SK-N-SH treated with all-trans-retinoic acid at 6 μM for 48 hours (cell line): ENCODE results near the gene PCF11.
"Not testable (repeated sequence)": the region's sequence is repeated elsewhere in the genome, so short reads cannot be mapped to it uniquely, and the experiment has no call there.

ENCODE experiments used
- ATAC-seq: fragments of 200-7000 bp; cut with Tn5 transposase; 3 replicates; pipeline ENCODE4 v1.9.1; 2020; ENCODE audit warnings: mild to moderate bottlenecking, moderate library complexity
- ARNTL ChIP-seq: fragments of 450-650 bp; formaldehyde crosslinking; IDR thresholded peaks from 2 replicates; pipeline ENCODE4 v1.5.0; 2020; ENCODE audit warnings: low read depth, mild to moderate bottlenecking, moderate library complexity, borderline replicate concordance
- BACH2 ChIP-seq: fragments of 250-450 bp; sonication (Bioruptor Pico); IDR thresholded peaks from 2 replicates; pipeline ENCODE4 v1.9.0; 2021; ENCODE audit warnings: mild to moderate bottlenecking, borderline replicate concordance
- CSDC2 ChIP-seq: fragments of 250-450 bp; sonication (Bioruptor Pico); IDR thresholded peaks from 2 replicates; pipeline ENCODE4 v1.5.0; 2020; ENCODE audit warnings: mild to moderate bottlenecking, moderate library complexity
- ESRRG ChIP-seq: fragments of 250-450 bp; sonication (Bioruptor Pico); IDR thresholded peaks from 2 replicates; pipeline ENCODE4 v1.6.1; 2021; ENCODE audit warnings: mild to moderate bottlenecking
- GLIS3 ChIP-seq: fragments of 250-450 bp; sonication (Bioruptor Pico); IDR thresholded peaks from 2 replicates; pipeline ENCODE4 v1.5.0; 2020; ENCODE audit warnings: mild to moderate bottlenecking, moderate library complexity
- ISL1 ChIP-seq: fragments of 250-450 bp; sonication (Bioruptor Pico); IDR thresholded peaks from 2 replicates; pipeline ENCODE4 v2.1.2; 2022; ENCODE audit warnings: mild to moderate bottlenecking, moderate library complexity
- OSR1 ChIP-seq: fragments of 250-450 bp; sonication (Bioruptor Pico); IDR thresholded peaks from 2 replicates; pipeline ENCODE4 v1.8.0; 2022; ENCODE audit warnings: moderate library complexity, mild to moderate bottlenecking, inconsistent platforms
- PPARA ChIP-seq: fragments of 250-450 bp; sonication (Bioruptor Pico); IDR thresholded peaks from 2 replicates; pipeline ENCODE4 v1.5.0; 2020; ENCODE audit warnings: mild to moderate bottlenecking, borderline replicate concordance
- RARB ChIP-seq: fragments of 250-450 bp; sonication (Bioruptor Pico); IDR thresholded peaks from 2 replicates; pipeline ENCODE4 v1.8.0; 2021; ENCODE audit warnings: mild to moderate bottlenecking, moderate library complexity
- SNAI2 ChIP-seq: fragments of 250-450 bp; sonication (Bioruptor Pico); IDR thresholded peaks from 2 replicates; pipeline ENCODE4 v1.5.0; 2020; ENCODE audit warnings: mild to moderate bottlenecking, moderate library complexity
- TCF4 ChIP-seq: fragments of 250-450 bp; sonication (Bioruptor Pico); IDR thresholded peaks from 2 replicates; pipeline ENCODE4 v1.8.0; 2021; ENCODE audit warnings: mild to moderate bottlenecking, moderate library complexity, borderline replicate concordance
- TOX ChIP-seq: fragments of 250-450 bp; sonication (Bioruptor Pico); IDR thresholded peaks from 2 replicates; pipeline ENCODE4 v1.8.0; 2021; ENCODE audit warnings: mild to moderate bottlenecking, moderate library complexity, borderline replicate concordance
- ZC3H10 ChIP-seq: fragments of 250-450 bp; sonication (Bioruptor Pico); IDR thresholded peaks from 2 replicates; pipeline ENCODE4 v1.5.1; 2021; ENCODE audit warnings: mild to moderate bottlenecking, moderate library complexity
- ZFP3 ChIP-seq: fragments of 250-450 bp; sonication (Bioruptor Pico); IDR thresholded peaks from 2 replicates; pipeline ENCODE4 v1.5.0; 2020; ENCODE audit warnings: mild to moderate bottlenecking, moderate library complexity
- ZFP30 ChIP-seq: fragments of 450-650 bp; formaldehyde crosslinking; IDR thresholded peaks from 2 replicates; pipeline ENCODE4 v1.5.0; 2022; ENCODE audit warnings: mild to moderate bottlenecking, moderate library complexity
- ZNF565 ChIP-seq: fragments of 450-650 bp; formaldehyde crosslinking; conservative IDR thresholded peaks from 2 replicates; pipeline ENCODE4 v1.5.0; 2020; ENCODE audit warnings: low read depth, mild to moderate bottlenecking, moderate library complexity
- ZNF8 ChIP-seq: fragments of 450-650 bp; formaldehyde crosslinking; IDR thresholded peaks from 2 replicates; pipeline ENCODE4 v1.5.0; 2020; ENCODE audit warnings: mild to moderate bottlenecking, moderate library complexity
- TF ChIP-seq, protein P1 (sequence below): fragments of 250-450 bp; sonication (Bioruptor Pico); IDR thresholded peaks from 2 replicates; pipeline ENCODE4 v1.8.0; 2021; ENCODE audit warnings: low read depth, mild to moderate bottlenecking, moderate library complexity, borderline replicate concordance
- TF ChIP-seq, protein P2 (sequence below): fragments of 250-450 bp; sonication (Bioruptor Pico); IDR thresholded peaks from 2 replicates; pipeline ENCODE4 v1.5.1; 2021; ENCODE audit warnings: mild to moderate bottlenecking, moderate library complexity
- TF ChIP-seq, protein P3 (sequence below): fragments of 250-450 bp; sonication (Bioruptor Pico); IDR thresholded peaks from 2 replicates; pipeline ENCODE4 v1.5.1; 2020; ENCODE audit warnings: low read depth, mild to moderate bottlenecking, moderate library complexity
- TF ChIP-seq, protein P4 (sequence below): fragments of 250-450 bp; sonication (Bioruptor Pico); IDR thresholded peaks from 2 replicates; pipeline ENCODE4 v1.8.0; 2020; ENCODE audit warnings: mild to moderate bottlenecking, moderate library complexity, borderline replicate concordance
- TF ChIP-seq, protein P5 (sequence below): fragments of 250-450 bp; sonication (Bioruptor Pico); IDR thresholded peaks from 2 replicates; pipeline ENCODE4 v1.5.0; 2020; ENCODE audit warnings: mild to moderate bottlenecking, moderate library complexity

Gene PCF11

DNA sequence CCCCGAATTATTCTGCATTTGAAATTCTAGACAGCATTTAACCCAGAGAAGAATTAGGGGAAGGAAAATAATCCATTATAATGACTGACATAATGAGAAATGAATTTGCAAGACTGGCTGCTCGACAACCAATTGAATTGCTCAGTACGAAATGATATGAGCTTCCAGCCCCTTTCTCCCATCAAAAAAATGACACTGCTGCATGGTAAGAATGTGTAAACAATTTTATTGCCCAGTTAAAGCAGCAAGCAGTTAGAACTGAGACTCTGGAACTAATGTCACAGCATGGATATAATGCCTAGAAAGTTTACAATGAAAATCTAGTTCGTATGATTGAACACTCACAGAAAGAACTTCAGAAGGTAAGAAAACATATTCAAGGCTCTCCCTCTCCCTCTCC is 24.7 kb upstream of the PCF11 start:
- ATAC-seq: no peak
- TF ChIP-seq ZFP30 (CRISPR knock-in tag): no peak
- TF ChIP-seq ZNF565 (CRISPR knock-in tag): no peak
- no peak for TF ChIP-seq PPARA (CRISPR knock-in tag)
- no peak for TF ChIP-seq GLIS3 (CRISPR knock-in tag)
- TF ChIP-seq CSDC2 (CRISPR knock-in tag): no peak
- TF ChIP-seq ZFP3 (CRISPR knock-in tag): no peak
- no peak for TF ChIP-seq ISL1

DNA sequence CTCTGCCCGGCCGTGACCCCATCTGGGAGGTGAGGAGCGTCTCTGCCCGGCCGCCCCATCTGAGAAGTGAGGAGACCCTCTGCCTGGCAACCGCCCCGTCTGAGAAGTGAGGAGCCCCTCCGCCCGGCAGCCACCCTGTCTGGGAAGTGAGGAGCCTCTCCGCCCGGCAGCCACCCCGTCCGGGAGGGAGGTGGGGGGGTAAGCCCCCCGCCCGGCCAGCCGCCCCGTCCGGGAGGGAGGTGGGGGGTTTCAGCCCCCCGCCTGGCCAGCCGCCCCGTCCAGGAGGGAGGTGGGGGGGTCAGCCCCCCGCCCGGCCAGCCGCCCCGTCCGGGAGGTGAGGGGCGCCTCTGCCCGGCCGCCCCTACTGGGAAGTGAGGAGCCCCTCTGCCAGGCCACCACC is 23.7 kb upstream of the PCF11 start:
- ATAC-seq: not testable (repeated sequence)

DNA sequence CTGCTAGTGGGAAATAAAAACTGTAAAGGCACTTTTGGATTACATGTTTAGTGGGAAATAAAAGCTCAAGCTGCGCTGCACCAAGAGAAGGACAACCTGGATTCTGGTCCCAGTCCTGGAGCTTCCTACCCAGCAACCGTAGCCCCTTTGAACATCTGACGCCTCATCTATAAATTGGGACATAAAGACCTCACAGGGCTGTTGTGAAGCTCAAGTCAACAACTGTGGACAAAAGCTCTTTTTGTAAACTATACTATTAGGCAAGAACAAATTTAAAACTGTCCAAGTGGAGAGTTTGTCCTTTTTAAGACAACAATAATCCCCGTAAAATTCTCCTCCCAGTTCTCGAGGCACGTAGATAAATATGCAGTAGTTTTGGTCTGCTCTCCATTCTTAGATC is 17.6 kb upstream of the PCF11 start:
- no peak for TF ChIP-seq ESRRG (CRISPR knock-in tag)
- TF ChIP-seq OSR1: no peak
- no peak for TF ChIP-seq PPARA (CRISPR knock-in tag)
- no peak for TF ChIP-seq ZNF8 (CRISPR knock-in tag)
- TF ChIP-seq CSDC2 (CRISPR knock-in tag): no peak
- TF ChIP-seq, protein P1, sequence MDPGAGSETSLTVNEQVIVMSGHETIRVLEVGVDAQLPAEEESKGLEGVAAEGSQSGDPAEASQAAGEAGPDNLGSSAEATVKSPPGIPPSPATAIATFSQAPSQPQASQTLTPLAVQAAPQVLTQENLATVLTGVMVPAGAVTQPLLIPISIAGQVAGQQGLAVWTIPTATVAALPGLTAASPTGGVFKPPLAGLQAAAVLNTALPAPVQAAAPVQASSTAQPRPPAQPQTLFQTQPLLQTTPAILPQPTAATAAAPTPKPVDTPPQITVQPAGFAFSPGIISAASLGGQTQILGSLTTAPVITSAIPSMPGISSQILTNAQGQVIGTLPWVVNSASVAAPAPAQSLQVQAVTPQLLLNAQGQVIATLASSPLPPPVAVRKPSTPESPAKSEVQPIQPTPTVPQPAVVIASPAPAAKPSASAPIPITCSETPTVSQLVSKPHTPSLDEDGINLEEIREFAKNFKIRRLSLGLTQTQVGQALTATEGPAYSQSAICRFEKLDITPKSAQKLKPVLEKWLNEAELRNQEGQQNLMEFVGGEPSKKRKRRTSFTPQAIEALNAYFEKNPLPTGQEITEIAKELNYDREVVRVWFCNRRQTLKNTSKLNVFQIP (CRISPR knock-in tag): no peak
- TF ChIP-seq ARNTL (CRISPR knock-in tag): no peak
- no peak for TF ChIP-seq ZC3H10
- TF ChIP-seq, protein P2, sequence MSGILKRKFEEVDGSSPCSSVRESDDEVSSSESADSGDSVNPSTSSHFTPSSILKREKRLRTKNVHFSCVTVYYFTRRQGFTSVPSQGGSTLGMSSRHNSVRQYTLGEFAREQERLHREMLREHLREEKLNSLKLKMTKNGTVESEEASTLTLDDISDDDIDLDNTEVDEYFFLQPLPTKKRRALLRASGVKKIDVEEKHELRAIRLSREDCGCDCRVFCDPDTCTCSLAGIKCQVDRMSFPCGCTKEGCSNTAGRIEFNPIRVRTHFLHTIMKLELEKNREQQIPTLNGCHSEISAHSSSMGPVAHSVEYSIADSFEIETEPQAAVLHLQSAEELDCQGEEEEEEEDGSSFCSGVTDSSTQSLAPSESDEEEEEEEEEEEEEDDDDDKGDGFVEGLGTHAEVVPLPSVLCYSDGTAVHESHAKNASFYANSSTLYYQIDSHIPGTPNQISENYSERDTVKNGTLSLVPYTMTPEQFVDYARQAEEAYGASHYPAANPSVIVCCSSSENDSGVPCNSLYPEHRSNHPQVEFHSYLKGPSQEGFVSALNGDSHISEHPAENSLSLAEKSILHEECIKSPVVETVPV (CRISPR knock-in tag): no peak
- TF ChIP-seq TOX (CRISPR knock-in tag): no peak
- no peak for TF ChIP-seq ISL1
- no peak for ATAC-seq

DNA sequence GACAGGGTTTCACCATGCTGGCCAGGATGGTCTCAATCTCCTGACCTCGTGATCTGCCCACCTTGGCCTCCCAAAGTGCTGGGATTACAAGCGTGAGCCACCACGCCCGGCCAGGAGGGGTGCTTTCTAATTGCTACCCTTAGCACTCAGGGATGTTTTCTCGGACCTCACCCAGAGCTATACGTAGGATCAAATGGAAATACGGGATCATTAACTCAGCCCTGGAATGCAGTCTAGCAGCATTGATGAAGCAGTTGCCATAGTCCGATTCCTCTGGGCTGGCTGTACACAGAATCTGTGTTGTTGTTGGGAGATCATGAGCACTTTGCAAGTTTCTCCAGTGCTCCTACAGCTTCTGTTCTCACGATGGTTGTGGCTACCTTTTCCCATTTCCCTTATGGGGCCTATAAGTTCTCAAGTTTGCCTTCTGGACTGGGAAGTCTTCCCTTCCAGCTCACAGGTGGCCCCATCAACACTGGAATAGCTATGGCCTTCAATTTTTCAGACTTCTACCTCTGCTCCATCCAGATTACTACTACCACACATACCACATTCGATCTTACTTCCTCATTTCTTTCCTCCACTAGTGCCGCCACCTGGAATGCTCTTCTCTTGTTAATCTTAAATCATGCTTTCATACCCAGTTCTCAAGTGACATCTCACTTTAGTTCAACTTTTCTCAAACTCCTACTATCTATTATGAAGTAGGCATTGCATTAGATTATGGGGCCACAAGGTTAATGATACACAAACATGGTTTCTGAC is 16.1 kb upstream of the PCF11 start:
- ATAC-seq: no peak
- TF ChIP-seq CSDC2 (CRISPR knock-in tag): no peak
- no peak for TF ChIP-seq ISL1
- no peak for TF ChIP-seq ZNF565 (CRISPR knock-in tag)
- TF ChIP-seq, protein P3, sequence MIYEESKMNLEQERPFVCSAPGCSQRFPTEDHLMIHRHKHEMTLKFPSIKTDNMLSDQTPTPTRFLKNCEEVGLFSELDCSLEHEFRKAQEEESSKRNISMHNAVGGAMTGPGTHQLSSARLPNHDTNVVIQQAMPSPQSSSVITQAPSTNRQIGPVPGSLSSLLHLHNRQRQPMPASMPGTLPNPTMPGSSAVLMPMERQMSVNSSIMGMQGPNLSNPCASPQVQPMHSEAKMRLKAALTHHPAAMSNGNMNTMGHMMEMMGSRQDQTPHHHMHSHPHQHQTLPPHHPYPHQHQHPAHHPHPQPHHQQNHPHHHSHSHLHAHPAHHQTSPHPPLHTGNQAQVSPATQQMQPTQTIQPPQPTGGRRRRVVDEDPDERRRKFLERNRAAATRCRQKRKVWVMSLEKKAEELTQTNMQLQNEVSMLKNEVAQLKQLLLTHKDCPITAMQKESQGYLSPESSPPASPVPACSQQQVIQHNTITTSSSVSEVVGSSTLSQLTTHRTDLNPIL (CRISPR knock-in tag): no peak
- TF ChIP-seq TCF4 (CRISPR knock-in tag): no peak
- TF ChIP-seq OSR1: no peak
- TF ChIP-seq RARB (CRISPR knock-in tag): no peak
- TF ChIP-seq, protein P4, sequence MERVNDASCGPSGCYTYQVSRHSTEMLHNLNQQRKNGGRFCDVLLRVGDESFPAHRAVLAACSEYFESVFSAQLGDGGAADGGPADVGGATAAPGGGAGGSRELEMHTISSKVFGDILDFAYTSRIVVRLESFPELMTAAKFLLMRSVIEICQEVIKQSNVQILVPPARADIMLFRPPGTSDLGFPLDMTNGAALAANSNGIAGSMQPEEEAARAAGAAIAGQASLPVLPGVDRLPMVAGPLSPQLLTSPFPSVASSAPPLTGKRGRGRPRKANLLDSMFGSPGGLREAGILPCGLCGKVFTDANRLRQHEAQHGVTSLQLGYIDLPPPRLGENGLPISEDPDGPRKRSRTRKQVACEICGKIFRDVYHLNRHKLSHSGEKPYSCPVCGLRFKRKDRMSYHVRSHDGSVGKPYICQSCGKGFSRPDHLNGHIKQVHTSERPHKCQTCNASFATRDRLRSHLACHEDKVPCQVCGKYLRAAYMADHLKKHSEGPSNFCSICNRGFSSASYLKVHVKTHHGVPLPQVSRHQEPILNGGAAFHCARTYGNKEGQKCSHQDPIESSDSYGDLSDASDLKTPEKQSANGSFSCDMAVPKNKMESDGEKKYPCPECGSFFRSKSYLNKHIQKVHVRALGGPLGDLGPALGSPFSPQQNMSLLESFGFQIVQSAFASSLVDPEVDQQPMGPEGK (CRISPR knock-in tag): no peak
- TF ChIP-seq, protein P1 (CRISPR knock-in tag): no peak
- TF ChIP-seq SNAI2 (CRISPR knock-in tag): no peak
- TF ChIP-seq ZFP30 (CRISPR knock-in tag): no peak
- no peak for TF ChIP-seq PPARA (CRISPR knock-in tag)
- TF ChIP-seq, protein P2 (CRISPR knock-in tag): no peak
- TF ChIP-seq BACH2: no peak
- TF ChIP-seq, protein P5, sequence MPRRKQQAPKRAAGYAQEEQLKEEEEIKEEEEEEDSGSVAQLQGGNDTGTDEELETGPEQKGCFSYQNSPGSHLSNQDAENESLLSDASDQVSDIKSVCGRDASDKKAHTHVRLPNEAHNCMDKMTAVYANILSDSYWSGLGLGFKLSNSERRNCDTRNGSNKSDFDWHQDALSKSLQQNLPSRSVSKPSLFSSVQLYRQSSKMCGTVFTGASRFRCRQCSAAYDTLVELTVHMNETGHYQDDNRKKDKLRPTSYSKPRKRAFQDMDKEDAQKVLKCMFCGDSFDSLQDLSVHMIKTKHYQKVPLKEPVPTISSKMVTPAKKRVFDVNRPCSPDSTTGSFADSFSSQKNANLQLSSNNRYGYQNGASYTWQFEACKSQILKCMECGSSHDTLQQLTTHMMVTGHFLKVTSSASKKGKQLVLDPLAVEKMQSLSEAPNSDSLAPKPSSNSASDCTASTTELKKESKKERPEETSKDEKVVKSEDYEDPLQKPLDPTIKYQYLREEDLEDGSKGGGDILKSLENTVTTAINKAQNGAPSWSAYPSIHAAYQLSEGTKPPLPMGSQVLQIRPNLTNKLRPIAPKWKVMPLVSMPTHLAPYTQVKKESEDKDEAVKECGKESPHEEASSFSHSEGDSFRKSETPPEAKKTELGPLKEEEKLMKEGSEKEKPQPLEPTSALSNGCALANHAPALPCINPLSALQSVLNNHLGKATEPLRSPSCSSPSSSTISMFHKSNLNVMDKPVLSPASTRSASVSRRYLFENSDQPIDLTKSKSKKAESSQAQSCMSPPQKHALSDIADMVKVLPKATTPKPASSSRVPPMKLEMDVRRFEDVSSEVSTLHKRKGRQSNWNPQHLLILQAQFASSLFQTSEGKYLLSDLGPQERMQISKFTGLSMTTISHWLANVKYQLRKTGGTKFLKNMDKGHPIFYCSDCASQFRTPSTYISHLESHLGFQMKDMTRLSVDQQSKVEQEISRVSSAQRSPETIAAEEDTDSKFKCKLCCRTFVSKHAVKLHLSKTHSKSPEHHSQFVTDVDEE (CRISPR knock-in tag): no peak
- no peak for TF ChIP-seq GLIS3 (CRISPR knock-in tag)
- no peak for TF ChIP-seq ARNTL (CRISPR knock-in tag)
